ENCODE results near the gene RGS4.

GRCh38 chr1:163036671-163037070 is 32.5 kb upstream of the RGS4 start:
- no peak for TF ChIP-seq CTCF (IDR thresholded peaks at IDR 0.05)
- no peak for TF ChIP-seq POLR2A (IDR thresholded peaks at IDR 0.05)
